NCI-H2227 (cell line): ENCODE data around the gene IFI27L1.
"Not testable (repeated sequence)": the region's sequence is repeated elsewhere in the genome, so short reads cannot be mapped to it uniquely, and the experiment has no call there.

Experiments used
- DNase-seq: peaks from one replicate; lab custom pipeline; 2025; ENCODE audit not compliant: unreplicated experiment; lab: John Stamatoyannopoulos, UW

IFI27L1 gene

GRCh38 chr14:94047581-94047980 lies 33.5 kb upstream of the IFI27L1 start:
- no peak for DNase-seq

- DNase-seq: peak; percentile 92
These were observed 32.2 kb upstream of the IFI27L1 start for GRCh38 chr14:94048691-94049624.

DNA sequence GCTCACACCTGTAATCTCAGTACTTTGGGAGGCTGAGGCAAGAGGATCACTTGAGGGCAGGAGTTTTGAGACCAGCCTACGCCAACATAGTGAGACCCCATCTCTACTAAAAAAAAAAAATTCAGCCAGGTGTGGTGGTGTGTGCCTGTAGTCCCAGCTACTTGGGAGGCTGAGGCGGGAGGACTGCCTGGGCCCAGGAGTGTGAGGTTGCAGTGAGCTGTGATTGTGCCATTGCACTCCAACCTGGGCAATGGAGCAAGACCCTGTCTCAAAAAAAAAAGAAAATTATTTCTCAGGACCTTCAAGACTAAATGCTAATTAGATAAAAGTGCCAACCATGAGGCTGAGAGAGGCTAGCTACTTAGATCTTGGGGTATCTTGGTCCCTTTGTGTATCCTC lies 31.5 kb upstream of the IFI27L1 start:
- DNase-seq: no peak

DNA sequence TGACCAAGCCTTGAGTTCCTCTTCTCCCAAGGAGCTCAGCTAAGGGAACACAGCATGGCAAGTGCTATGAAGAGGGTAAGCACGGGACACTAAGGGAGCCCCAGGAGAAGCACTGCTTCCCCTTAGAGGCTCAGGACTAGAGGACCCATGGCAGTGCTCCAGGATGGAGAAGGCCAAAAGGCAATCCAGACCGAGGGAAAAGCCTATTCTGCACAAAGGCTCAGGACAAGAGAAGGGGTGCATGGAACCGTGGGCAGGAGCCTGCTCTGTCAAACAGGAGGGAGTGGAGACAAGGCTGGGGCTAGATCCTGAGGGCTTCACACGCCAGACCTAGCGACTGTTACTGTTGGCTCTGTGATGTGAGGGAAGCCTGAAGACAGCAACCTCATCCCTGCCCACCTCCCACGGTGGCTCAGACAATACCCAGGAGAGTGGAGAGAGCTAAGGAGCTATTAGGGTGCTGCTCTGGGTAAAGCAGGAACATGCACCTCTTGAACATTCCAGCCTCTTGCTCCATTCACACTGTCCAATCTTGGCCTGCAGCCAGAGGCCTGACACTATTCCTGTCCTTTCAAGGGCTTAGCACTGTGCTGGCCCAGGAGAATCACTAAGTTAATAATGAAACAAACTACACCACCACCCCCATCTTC lies 30.8 kb upstream of the IFI27L1 start:
- no peak for DNase-seq

- DNase-seq: peak; percentile 68
These were observed 30.0 kb upstream of the IFI27L1 start for GRCh38 chr14:94051115-94051514.

- no peak for DNase-seq
These were observed 29.3 kb upstream of the IFI27L1 start for GRCh38 chr14:94051779-94052178.

GRCh38 chr14:94052199-94052598 lies 28.9 kb upstream of the IFI27L1 start:
- DNase-seq: no peak

DNA sequence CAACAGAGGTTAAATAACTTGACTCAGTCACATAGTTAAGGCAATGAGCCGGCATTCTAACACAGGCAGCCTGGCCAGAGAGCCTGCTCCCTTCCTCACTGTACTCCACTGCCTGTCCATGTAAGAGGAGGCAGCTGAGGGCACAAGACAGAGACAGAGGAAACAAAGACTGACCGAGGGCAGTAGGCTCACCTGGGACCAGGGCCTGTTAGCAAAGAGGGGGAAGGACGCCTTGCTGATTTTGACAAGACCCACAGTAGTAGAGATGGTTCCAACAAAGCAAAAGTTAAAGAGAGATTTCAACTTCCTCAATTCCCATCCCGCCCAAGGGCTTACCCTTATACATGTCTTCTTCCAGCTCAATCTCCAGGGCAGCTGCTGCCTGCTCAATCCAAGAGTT lies 28.4 kb upstream of the IFI27L1 start:
- no peak for DNase-seq

DNA sequence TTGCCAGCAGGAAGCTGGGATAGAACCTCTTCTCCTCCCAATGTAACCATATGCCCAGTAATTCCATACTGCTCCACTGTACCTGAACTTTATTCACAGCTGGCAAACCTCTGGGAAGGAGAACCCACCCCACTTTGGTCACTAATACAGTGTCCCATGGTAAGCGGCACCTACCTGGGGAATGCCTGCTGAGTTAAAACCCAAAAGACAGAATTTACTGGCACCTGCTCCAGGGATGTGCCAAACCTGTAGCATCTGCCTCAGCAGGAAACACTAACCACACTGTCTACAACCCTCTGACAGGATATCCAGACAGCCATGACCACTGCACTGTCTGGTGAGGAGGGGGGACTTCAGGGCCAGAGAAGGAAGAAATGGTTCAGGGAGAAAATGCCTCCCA lies 26.7 kb upstream of the IFI27L1 start:
- DNase-seq: no peak

GRCh38 chr14:94054936-94055335 lies 26.2 kb upstream of the IFI27L1 start:
- no peak for DNase-seq

- no peak for DNase-seq
These were observed 24.4 kb upstream of the IFI27L1 start for GRCh38 chr14:94056579-94057308.

DNA sequence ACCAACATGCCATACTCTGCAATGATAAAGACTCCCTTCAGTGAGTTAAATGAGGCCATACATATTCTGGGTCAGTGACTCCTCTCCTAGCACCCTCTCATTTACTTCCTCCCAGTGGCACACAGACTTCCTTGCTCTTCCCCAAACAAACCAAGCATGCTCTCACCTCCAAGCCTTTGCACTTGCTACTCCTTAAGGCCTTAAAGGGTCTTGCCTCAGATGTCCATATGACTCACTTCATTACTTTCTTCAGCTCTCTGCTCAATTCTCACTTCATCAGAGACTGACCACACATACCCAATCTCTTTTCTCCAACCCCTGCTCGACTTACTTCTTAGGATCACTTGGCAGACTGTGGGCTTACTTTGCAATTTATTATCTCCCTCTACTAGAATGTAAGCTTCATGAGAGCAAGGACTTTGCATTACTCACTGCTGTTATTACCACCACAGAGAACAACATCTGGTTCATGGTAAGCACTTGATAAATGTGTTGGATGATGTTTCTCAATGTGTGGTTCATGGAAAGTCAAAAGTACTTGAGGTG lies 22.9 kb upstream of the IFI27L1 start:
- DNase-seq: no peak

- DNase-seq: no peak
These were observed 22.4 kb upstream of the IFI27L1 start for GRCh38 chr14:94058674-94059138.

DNA sequence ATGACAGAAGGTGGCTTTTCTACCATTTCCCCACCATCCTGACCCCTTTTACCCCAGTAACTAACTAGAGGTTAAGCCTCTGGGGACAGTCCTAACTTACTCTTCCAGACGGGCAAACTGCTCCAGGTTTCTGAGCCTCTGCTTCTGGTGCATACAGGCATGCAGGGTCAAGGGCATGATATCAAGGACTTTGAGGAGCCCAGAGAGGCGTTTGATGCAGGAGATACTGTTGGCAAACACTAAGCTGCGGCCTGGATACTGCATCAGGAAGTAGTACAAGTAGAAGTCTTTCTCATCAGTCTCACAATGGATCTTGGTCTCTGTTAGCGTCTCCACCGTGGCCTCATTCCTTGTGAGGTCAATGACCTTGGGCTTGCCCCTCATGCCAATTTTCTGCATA lies 21.1 kb upstream of the IFI27L1 start:
- DNase-seq: no peak

- no peak for DNase-seq
These were observed 18.7 kb upstream of the IFI27L1 start for GRCh38 chr14:94062344-94062940.

DNA sequence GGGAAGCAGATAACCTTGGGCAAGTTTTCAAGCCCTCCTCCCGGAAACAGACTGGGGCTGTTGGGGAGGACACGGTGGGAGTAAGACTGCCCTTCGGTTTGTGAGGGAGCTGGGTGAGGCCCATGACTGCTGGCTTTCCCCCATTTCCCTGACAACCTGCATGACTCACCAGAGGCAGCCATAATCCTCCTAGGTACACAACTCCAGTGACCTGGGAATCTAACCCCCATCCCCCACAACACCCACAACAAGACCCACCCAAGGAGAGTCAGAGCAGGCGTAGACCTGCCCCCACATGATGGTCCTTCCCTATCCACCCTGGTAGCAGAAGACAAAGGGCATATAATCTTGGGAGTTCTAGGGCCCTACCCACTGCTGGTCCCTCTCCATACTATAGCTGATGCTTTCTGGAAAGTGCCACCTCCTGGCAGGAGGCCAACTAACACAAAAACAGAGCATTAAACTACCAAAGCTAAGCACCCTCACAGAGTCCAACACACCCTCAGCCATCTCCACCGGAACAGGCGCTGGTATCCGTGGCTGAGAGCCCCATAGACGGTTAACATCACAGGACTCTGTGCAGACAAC lies 14.9 kb upstream of the IFI27L1 start:
- DNase-seq: no peak

- not testable (repeated sequence) for DNase-seq
These were observed 9.0 kb upstream of the IFI27L1 start for GRCh38 chr14:94072076-94072475.

DNA sequence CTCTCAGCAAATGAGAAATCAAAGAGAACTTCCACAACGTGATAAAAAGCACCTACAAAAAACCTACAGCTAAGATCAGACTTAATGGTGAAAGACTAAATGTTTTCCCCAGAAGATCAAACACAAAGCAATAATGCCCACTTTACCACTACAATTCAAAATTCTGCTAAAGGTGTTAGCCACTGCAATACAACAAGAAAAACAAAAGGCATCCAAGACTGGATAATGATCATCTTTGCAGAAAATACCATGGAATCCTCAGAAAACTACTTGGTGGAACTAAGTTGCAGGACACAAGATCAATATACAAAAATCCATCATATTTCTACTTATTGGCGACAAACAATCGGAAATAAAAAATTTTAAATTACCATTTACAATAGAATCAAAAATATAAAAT lies 6.6 kb upstream of the IFI27L1 start:
- no peak for DNase-seq

DNA sequence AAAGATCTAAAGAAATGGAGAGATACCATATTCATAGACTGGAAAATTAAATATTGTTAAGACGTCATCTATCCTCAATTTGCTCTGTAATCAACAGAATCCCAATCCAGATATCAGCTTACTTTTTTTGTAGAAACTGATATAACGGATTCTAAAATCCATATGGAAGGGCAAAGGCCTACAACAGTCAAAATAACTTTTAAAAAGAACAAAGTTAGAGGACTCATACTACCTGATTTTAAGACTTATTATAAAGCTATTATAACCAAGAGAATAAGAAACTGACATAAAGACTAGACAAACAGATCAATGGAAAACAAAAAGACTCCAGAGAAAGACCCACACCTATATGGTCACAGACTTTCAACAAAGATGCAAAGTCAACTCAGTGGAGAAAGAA lies 6.1 kb upstream of the IFI27L1 start:
- no peak for DNase-seq

GRCh38 chr14:94077111-94077821 lies 3.8 kb upstream of the IFI27L1 start:
- DNase-seq: no peak
